Transverse colon (tissue), 4 donors: ENCODE data around the gene CFAP99. TPM values are rescaled to one million over a fixed set of nuclear protein-coding genes. Genes with fewer than 3 reads are reported as not detected.

Source experiments
- DNase-seq: peaks from one replicate; pipeline ENCODE4 v3.0.0-alpha.2; 2019
- H3K27ac ChIP-seq, 4 donors: fragments of 200-600 bp; sonication (generic); 2 replicates each; pipeline ENCODE4 v1.5.1; 2016 to 2018; ENCODE audit warnings: inconsistent platforms in 4 of 4
- H3K27me3 ChIP-seq: fragments of 200-600 bp; sonication (generic); 2 replicates; pipeline ENCODE4 v1.5.1; 2017; ENCODE audit warnings: inconsistent platforms
- H3K36me3 ChIP-seq, 4 donors: fragments of 200-600 bp; sonication (generic); 2 replicates each; pipeline ENCODE4 v1.5.1; 2017 to 2019; ENCODE audit warnings: inconsistent platforms in 4 of 4
- H3K4me1 ChIP-seq, 4 donors: fragments of 200-600 bp; sonication (generic); 2 replicates each; pipeline ENCODE4 v1.5.1; 2017 to 2020; ENCODE audit warnings: inconsistent platforms in 4 of 4
- H3K4me3 ChIP-seq, 4 donors: fragments of 200-600 bp; sonication (generic); 1 replicate in 1 of 4; 2 replicates in 3 of 4; pipeline versions ENCODE4 v1.5.1 to v1.6.1; 2017 to 2019; ENCODE audit warnings: inconsistent platforms in 4 of 4
- H3K9me3 ChIP-seq, 2 donors: fragments of 200-600 bp; sonication (generic); 2 replicates each; pipeline ENCODE4 v1.5.1; 2017 to 2019; ENCODE audit warnings: inconsistent platforms in 2 of 2
- CTCF ChIP-seq, 5 experiments: fragments of 200-600 bp in 3 of 5; fragments of 450-650 bp in 2 of 5; sonication (generic) in 3 of 5; IDR thresholded peaks; 1 replicate in 2 of 5; 2 replicates in 3 of 5; pipeline ENCODE4 v1.5.1; 2016 to 2017; ENCODE audit warnings: antibody characterized with exemption in 5 of 5, inconsistent platforms in 3 of 5, mild to moderate bottlenecking in 2 of 5, moderate library complexity in 1 of 5
- EP300 ChIP-seq: sonication (generic); formaldehyde crosslinking; IDR thresholded peaks from one replicate; pipeline ENCODE4 v1.6.1; 2017; ENCODE audit warnings: antibody characterized with exemption, low read depth
- POLR2A ChIP-seq: fragments of 450-650 bp; IDR thresholded peaks from one replicate; pipeline ENCODE4 v1.6.1; 2016; ENCODE audit warnings: antibody characterized with exemption, mild to moderate bottlenecking, moderate library complexity
- POLR2AphosphoS5 ChIP-seq, 3 donors: sonication (generic); formaldehyde crosslinking; IDR thresholded peaks; one replicate each; pipeline ENCODE4 v1.6.1; 2016; ENCODE audit warnings: antibody characterized with exemption in 3 of 3
- WGBS, 2 donors: methylation state at CpG; one replicate each; pipeline ENCODE4 v1.1.5; 2018; ENCODE audit warnings: low coverage in 1 of 2; 5-methylcytosine and 5-hydroxymethylcytosine counted together
- in situ Hi-C, 4 donors: fragments of 200-750 bp; cut with MboI; loops; one replicate each; pipeline versions ENCODE4 v1.15.0 to v1.15.1; 2017; ENCODE audit warnings: low sequenced_read_pairs in 3 of 4, low pct_ligation_motif_present in 1 of 4, low pct_unique_long_range_greater_than_20kb in 1 of 4
- intact Hi-C: fragments of 100-400 bp; cut with DNase I; formaldehyde crosslinking; loops from one replicate; pipeline ENCODE4 v1.15.1; 2023; ENCODE audit warnings: low total_unique reads
- total RNA-seq, 4 donors: library from RNA; depleted of rRNA; stranded (reverse); fragments of >200 nt; gene quantifications; one replicate each; pipeline ENCODE4 v1.1.0, GENCODE V29; 2016

CFAP99 gene
- total RNA-seq, 4 donors from 2014 or later: 0.32 to 0.82 (median 0.60) TPM; not detected in 1

GRCh38 chr4:2511645-2512131 lies 92.9 kb downstream of the CFAP99 start:
- H3K27me3 ChIP-seq: no peaks in the 10 kb centered on the region
- no peaks in the 10 kb centered on the region for H3K4me1 ChIP-seq
- no peak for DNase-seq
- no peak for TF ChIP-seq POLR2A
- no peak for TF ChIP-seq EP300
- TF ChIP-seq CTCF (IDR thresholded peaks at IDR 0.05): no peak
- TF ChIP-seq POLR2AphosphoS5 (IDR thresholded peaks at IDR 0.05): no peak
- no peak overlapping the region for H3K27ac ChIP-seq
- in situ Hi-C loops: no loop called here
- intact Hi-C loops: no loop called here
- no peaks in the 10 kb centered on the region for H3K9me3 ChIP-seq
- peaks cover 0 to 44% (median 16%) of the 10 kb centered on the region in 4 donors for H3K36me3 ChIP-seq
- H3K4me3 ChIP-seq: no peak overlapping the region
- WGBS, 2 donors: 78% methylated on average over 9 of the region's 9 CpGs; no CpG with 5 or more reads in 1 of the 2 donors

Other genes with a start within 250 kb of the CFAP99 start
- 10 to 100 TPM in 3 of 4 donors, 1 to 10 TPM in 1; 2.0 to 18.0 (median 11.3) TPM for gene HAUS3, start 176.8 kb upstream of the CFAP99 start, total RNA-seq
- gene POLN, start 176.8 kb upstream of the CFAP99 start, total RNA-seq: 1 to 10 TPM in 2 of 4 donors, under 1 TPM in 2; 0.27 to 2.6 (median 1.4) TPM
- gene MXD4, start 156.8 kb upstream of the CFAP99 start, total RNA-seq: 100 to 1,000 TPM in 1 of 4 donors, 10 to 100 TPM in 3; 48.1 to 101 (median 57.7) TPM
- 100 to 1,000 TPM in 1 of 4 donors, 10 to 100 TPM in 3; 44.8 to 110 (median 69.6) TPM for gene ZFYVE28, start 310 bp upstream of the CFAP99 start, total RNA-seq
- 10 to 100 TPM; 20.9 to 50.5 (median 35.8) TPM for gene RNF4, start 50.2 kb downstream of the CFAP99 start, total RNA-seq
- 10 to 100 TPM; 27.7 to 40.4 (median 31.1) TPM for gene FAM193A, start 117.7 kb downstream of the CFAP99 start, total RNA-seq